Spleen (tissue), 11 donors: ENCODE measurements around the gene SLC30A5. TPM values are rescaled to one million over a fixed set of nuclear protein-coding genes. Genes with fewer than 3 reads are reported as not detected.

Experiments used
- DNase-seq: peaks from one replicate; pipeline ENCODE4 v3.0.0-alpha.2; 2020
- H3K27ac ChIP-seq, 8 donors: fragments of 200-600 bp; sonication (generic) in 7 of 8; 1 replicate in 4 of 8; 2 replicates in 4 of 8; pipeline versions ENCODE4 v1.5.0 to v1.8.0; 2016 to 2021; ENCODE audit warnings: inconsistent platforms in 4 of 8, mild to moderate bottlenecking in 4 of 8, moderate library complexity in 1 of 8
- H3K27me3 ChIP-seq, 7 donors: fragments of 200-600 bp; sonication (generic) in 6 of 7; replicated peaks in 1 of 7; 1 replicate in 4 of 7; 2 replicates in 3 of 7; pipeline versions ENCODE4 v1.5.0 to v1.8.0; 2016 to 2021; ENCODE audit warnings: inconsistent platforms in 3 of 7, mild to moderate bottlenecking in 1 of 7
- H3K36me3 ChIP-seq, 6 donors: fragments of 200-600 bp; sonication (generic) in 5 of 6; 1 replicate in 4 of 6; 2 replicates in 2 of 6; pipeline versions ENCODE4 v1.5.0 to v1.8.0; 2016 to 2021; ENCODE audit warnings: inconsistent platforms in 2 of 6
- H3K4me1 ChIP-seq, 6 donors: fragments of 200-600 bp; sonication (generic) in 5 of 6; 1 replicate in 3 of 6; 2 replicates in 3 of 6; pipeline versions ENCODE4 v1.5.0 to v1.8.0; 2016 to 2021; ENCODE audit warnings: inconsistent platforms in 3 of 6
- H3K4me3 ChIP-seq, 8 donors: fragments of 200-600 bp; sonication (generic) in 7 of 8; 1 replicate in 4 of 8; 2 replicates in 4 of 8; pipeline versions ENCODE4 v1.5.0 to v1.8.0; 2016 to 2021; ENCODE audit warnings: inconsistent platforms in 4 of 8, mild to moderate bottlenecking in 4 of 8, moderate library complexity in 2 of 8
- H3K9me3 ChIP-seq, 8 donors: fragments of 200-600 bp; sonication (generic) in 7 of 8; 1 replicate in 4 of 8; 2 replicates in 4 of 8; pipeline versions ENCODE4 v1.5.0 to v1.8.0; 2016 to 2021; ENCODE audit warnings: inconsistent platforms in 4 of 8
- POLR2A ChIP-seq, 3 donors: fragments of 450-650 bp; IDR thresholded peaks; one replicate each; pipeline ENCODE4 v1.5.1; 2017; ENCODE audit warnings: antibody characterized with exemption in 3 of 3, mild to moderate bottlenecking in 1 of 3
- POLR2AphosphoS5 ChIP-seq, 3 donors: sonication (generic); formaldehyde crosslinking; IDR thresholded peaks; one replicate each; pipeline ENCODE4 v1.5.1; 2017; ENCODE audit warnings: antibody characterized with exemption in 3 of 3
- WGBS, 5 donors: extraction: QIAGEN DNeasy Blood & Tissue Kit in 3 of 5; methylation state at CpG; one replicate each; pipeline versions ENCODE4 v1.1.5 to v1.1.7; 2013 to 2018; 5-methylcytosine and 5-hydroxymethylcytosine counted together
- intact Hi-C: fragments of 100-400 bp; cut with DNase I; formaldehyde crosslinking; loops from one replicate; pipeline ENCODE4 v1.15.0; 2023; ENCODE audit warnings: low total_unique reads
- polyA plus RNA-seq, 3 donors: library from polyadenylated mRNA; stranded (reverse); fragments of 200-250 nt; gene quantifications; one replicate each; pipeline ENCODE4 v1.2.1, GENCODE V29; 2013
- total RNA-seq, 7 donors: library from RNA; depleted of rRNA in 3 of 7; stranded (reverse); fragments of >200 nt in 3 of 7; fragmentation: NEBNext Ultra II Directional in 4 of 7; extraction: Animal tissue kit (Norgen Biotek cat#: 25700) in 4 of 7; gene quantifications; one replicate each; pipeline versions ENCODE4 v1.1.0 to v1.2.1, GENCODE V29; 2016 to 2021
- TF ChIP-seq, protein P1 (sequence below), 11 experiments: fragments of 200-600 bp in 7 of 11; fragments of 450-650 bp in 4 of 11; sonication (generic) in 4 of 11; IDR thresholded peaks in 8 of 11; conservative IDR thresholded peaks in 3 of 11; 1 replicate in 7 of 11; 2 replicates in 4 of 11; pipeline versions ENCODE4 v1.4.0 to v1.8.0; 2016 to 2021; ENCODE audit warnings: antibody characterized with exemption in 11 of 11, inconsistent platforms in 4 of 11, mild to moderate bottlenecking in 1 of 11
- donor health status: healthy with polysubstance abuse.
- donor health status: DM: no; HTN: no; CAD: no; lungs with moderate emphysema.
- donor health status: DM: no; HTN: no; CAD: no.
- donor health status: Bipolar disorder and iron deficiency.
- donor health status: healthy.
- donor health status: DM: no; HTN: no; CAD: no.
- donor health status: DM: yes; HTN: yes; CAD: no.

Gene SLC30A5
- total and polyA plus RNA-seq, 10 donors, result 24.3 to 53.4 (median 32.4) TPM

DNA sequence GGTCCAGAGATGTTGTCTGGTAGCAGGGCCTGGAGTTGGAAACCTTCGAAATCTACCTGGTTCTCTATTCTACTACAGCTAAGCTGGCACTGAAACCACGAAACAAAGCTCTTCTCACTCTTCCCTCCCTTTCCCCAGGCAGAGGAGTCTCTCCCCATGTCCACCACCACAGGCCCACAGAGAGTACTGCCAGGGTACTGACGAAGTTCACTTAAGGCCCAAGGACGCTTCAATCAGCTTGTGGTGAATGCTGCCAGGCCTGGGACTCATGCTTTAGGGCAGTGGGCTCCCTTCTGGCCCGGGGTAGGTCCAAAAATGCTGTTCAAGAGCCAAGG is 55.8 kb downstream of the SLC30A5 start:
- 87 to 96% (median 89%) methylated on average over 5 of the region's 5 CpGs for WGBS, 5 donors
- no peaks in the 10 kb centered on the region for H3K27me3 ChIP-seq
- no peaks in the 10 kb centered on the region for H3K9me3 ChIP-seq
- H3K4me3 ChIP-seq, result no peak overlapping the region
- intact Hi-C loops, result no loop called here
- no peaks in the 10 kb centered on the region for H3K4me1 ChIP-seq
- no peak for DNase-seq
- H3K27ac ChIP-seq, result no peak overlapping the region
- no peaks in the 10 kb centered on the region for H3K36me3 ChIP-seq
- TF ChIP-seq POLR2A (IDR thresholded peaks at IDR 0.05) (no peak), POLR2AphosphoS5 (IDR thresholded peaks at IDR 0.05) (no peak)
- TF ChIP-seq, protein P1, sequence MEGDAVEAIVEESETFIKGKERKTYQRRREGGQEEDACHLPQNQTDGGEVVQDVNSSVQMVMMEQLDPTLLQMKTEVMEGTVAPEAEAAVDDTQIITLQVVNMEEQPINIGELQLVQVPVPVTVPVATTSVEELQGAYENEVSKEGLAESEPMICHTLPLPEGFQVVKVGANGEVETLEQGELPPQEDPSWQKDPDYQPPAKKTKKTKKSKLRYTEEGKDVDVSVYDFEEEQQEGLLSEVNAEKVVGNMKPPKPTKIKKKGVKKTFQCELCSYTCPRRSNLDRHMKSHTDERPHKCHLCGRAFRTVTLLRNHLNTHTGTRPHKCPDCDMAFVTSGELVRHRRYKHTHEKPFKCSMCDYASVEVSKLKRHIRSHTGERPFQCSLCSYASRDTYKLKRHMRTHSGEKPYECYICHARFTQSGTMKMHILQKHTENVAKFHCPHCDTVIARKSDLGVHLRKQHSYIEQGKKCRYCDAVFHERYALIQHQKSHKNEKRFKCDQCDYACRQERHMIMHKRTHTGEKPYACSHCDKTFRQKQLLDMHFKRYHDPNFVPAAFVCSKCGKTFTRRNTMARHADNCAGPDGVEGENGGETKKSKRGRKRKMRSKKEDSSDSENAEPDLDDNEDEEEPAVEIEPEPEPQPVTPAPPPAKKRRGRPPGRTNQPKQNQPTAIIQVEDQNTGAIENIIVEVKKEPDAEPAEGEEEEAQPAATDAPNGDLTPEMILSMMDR (IDR thresholded peaks at IDR 0.05 in 8 of 11, conservative IDR thresholded peaks at IDR 0.05 in 3 of 11), result no peak

DNA sequence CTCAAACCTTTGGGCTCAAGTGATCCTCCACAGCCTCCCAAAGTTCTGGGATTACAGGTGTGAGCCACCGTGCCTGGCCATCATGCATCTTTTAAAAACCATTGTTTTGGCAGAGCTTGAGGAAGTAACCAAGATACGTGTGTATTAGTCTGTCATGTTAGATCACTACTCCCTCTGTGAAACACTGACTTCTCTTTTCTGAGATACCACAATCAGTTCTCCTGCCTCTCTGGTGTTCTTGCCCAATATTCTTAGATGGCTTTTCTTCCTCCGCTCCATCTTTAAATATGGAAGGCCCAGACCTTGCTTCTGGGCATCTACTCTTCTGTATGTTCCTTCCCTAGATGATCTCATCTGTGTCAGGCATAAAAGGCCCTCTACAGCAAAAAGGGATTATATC is 58.9 kb downstream of the SLC30A5 start:
- intact Hi-C loops, result no loop called here
- Histone ChIP-seq H3K27ac (no peak overlapping the region), H3K4me1 (no peaks in the 10 kb centered on the region), H3K4me3 (no peak overlapping the region), H3K27me3 (no peaks in the 10 kb centered on the region), H3K36me3 (no peaks in the 10 kb centered on the region), H3K9me3 (no peaks in the 10 kb centered on the region)
- no peak for TF ChIP-seq POLR2A (IDR thresholded peaks at IDR 0.05)
- TF ChIP-seq POLR2AphosphoS5 (IDR thresholded peaks at IDR 0.05), result no peak
- TF ChIP-seq, protein P1 (IDR thresholded peaks at IDR 0.05 in 8 of 11, conservative IDR thresholded peaks at IDR 0.05 in 3 of 11), result no peak
- WGBS, 5 donors, result 35 to 73% (median 61%) methylated on average over 3 of the region's 3 CpGs
- no peak for DNase-seq

DNA sequence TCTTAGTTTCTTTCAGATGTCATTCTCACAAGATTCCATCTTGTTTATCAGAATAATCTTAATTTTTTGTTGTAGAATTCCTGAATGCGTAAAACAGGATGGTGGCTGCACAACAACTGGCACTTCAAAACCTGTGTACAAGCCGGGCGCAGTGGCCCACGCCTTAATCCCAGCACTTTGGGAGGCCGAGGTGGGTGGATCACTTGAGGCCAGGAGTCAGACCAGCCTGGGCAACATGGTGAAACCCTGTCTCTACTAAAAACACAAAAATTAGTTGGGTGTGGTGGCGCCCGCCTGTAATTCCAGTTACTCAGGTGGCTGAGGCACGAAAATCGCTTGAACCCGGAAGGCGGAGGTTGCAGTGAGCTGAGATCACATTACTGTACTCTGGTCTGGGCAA is 62.6 kb downstream of the SLC30A5 start:
- Histone ChIP-seq H3K36me3 (no peaks in the 10 kb centered on the region), H3K4me3 (no peak overlapping the region), H3K27me3 (no peaks in the 10 kb centered on the region), H3K9me3 (no peaks in the 10 kb centered on the region), H3K4me1 (no peaks in the 10 kb centered on the region), H3K27ac (no peak overlapping the region)
- intact Hi-C loops, result no loop called here
- TF ChIP-seq POLR2A (IDR thresholded peaks at IDR 0.05), result no peak
- TF ChIP-seq POLR2AphosphoS5 (IDR thresholded peaks at IDR 0.05), result no peak
- TF ChIP-seq, protein P1 (IDR thresholded peaks at IDR 0.05 in 8 of 11, conservative IDR thresholded peaks at IDR 0.05 in 3 of 11), result no peak
- 97 to 98% (median 97%) methylated on average over 11 of the region's 11 CpGs for WGBS, 5 donors
- DNase-seq, result no peak

DNA sequence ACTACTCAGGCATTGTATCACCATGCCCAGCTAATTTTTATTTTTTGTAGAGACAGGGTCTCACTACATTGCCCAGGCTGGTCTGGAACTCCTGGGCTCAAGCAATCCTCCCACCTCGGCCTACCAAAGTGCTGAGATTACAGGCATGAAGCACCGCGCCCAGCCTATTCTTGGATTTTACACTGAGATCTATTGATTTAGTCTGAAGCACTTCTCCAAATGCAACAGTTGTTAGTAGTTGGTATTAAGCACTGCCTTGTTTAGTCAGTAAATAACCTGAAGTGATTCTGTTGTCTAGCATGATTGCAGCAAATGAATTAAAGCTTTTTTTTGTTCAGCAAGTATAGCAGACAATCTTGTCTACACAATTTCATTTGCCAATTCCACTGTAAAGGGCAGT is 64.2 kb downstream of the SLC30A5 start:
- no peak overlapping the region for H3K27ac ChIP-seq
- no peak for DNase-seq
- H3K36me3 ChIP-seq, result no peaks in the 10 kb centered on the region
- no peak overlapping the region for H3K4me3 ChIP-seq
- WGBS, 5 donors, result 92 to 99% (median 97%) methylated on average over 3 of the region's 3 CpGs
- H3K9me3 ChIP-seq, result no peaks in the 10 kb centered on the region
- intact Hi-C loops, result no loop called here
- no peaks in the 10 kb centered on the region for H3K27me3 ChIP-seq
- no peaks in the 10 kb centered on the region for H3K4me1 ChIP-seq
- TF ChIP-seq POLR2A (IDR thresholded peaks at IDR 0.05) (no peak), POLR2AphosphoS5 (IDR thresholded peaks at IDR 0.05) (no peak)
- TF ChIP-seq, protein P1 (IDR thresholded peaks at IDR 0.05 in 8 of 11, conservative IDR thresholded peaks at IDR 0.05 in 3 of 11), result no peak
